ENCODE data around the gene SLC6A3. TPM values are rescaled to one million over a fixed set of nuclear protein-coding genes. Genes with fewer than 3 reads are reported as not detected.
A peak's percentile ranks its signal among the peaks of the same experiment; 100 is the strongest.

Gene SLC6A3
- not detected for total RNA-seq
- long read RNA-seq, result 0 reads

DNA sequence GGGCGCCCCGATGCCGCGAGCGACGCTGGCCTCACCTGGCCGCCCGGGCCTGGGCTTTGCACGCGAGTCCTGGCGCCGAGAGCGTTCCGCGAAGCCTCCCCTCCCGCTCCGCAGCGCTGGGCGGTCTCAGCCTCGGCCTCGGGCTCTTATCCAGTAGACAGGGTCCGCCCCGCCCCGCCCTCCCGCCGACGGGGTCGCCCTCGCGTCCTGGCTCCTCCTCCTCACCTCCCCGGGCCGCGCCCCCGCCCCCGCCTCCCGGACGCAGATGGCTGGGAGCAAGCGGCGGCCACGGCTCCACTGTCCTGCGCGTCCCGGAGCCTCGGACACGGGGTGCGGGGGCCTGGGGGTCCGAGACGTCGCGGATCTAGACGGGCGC is at the start of gene SLC6A3:
SLC6A3 (minus strand) TSS at position 128 of the 376 bp plus-strand sequence. CDS start 2,243 bp downstream, outside the sequence.
- TF ChIP-seq, protein P1, sequence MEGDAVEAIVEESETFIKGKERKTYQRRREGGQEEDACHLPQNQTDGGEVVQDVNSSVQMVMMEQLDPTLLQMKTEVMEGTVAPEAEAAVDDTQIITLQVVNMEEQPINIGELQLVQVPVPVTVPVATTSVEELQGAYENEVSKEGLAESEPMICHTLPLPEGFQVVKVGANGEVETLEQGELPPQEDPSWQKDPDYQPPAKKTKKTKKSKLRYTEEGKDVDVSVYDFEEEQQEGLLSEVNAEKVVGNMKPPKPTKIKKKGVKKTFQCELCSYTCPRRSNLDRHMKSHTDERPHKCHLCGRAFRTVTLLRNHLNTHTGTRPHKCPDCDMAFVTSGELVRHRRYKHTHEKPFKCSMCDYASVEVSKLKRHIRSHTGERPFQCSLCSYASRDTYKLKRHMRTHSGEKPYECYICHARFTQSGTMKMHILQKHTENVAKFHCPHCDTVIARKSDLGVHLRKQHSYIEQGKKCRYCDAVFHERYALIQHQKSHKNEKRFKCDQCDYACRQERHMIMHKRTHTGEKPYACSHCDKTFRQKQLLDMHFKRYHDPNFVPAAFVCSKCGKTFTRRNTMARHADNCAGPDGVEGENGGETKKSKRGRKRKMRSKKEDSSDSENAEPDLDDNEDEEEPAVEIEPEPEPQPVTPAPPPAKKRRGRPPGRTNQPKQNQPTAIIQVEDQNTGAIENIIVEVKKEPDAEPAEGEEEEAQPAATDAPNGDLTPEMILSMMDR (IDR thresholded peaks at IDR 0.05; ENCODE audit: borderline replicate concordance), result no peak

DNA sequence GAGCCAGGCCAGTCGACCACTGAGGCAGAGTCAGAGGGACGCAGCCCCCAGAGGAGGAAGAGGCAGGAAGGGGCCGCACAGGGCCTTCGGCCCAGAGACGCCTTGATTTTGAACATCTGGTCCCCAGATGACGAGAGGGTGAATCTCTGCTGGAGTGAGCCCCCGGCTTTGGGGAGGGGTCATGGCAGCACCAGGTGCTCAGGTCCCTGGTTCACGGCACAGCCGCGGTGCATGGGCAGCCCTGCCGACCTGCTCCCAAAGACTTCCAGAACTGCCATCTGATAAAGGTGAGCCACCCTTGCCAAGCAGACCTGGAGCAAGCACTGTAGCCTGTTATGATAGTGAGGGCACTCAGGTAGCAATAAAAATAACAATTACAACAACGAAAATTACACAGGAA is 48.7 kb upstream of the SLC6A3 start:
- Histone ChIP-seq H3K9me3 (replicated peaks) (no peaks in the 10 kb centered on the region), H3K27me3 (ENCODE audit: low read depth) (no peaks in the 10 kb centered on the region), H3K27ac (replicated peaks) (no peak overlapping the region), H3K4me3 (no peak overlapping the region), H3K36me3 (peaks cover 17% of the 10 kb centered on the region), H3K4me1 (peaks cover 12% of the 10 kb centered on the region)
- no peak for DNase-seq
- intact Hi-C loops (cut with micrococcal nuclease), result no loop called here
- TF ChIP-seq, protein P1 (IDR thresholded peaks at IDR 0.05; ENCODE audit: borderline replicate concordance), result no peak

More for the DNA sequence above, at the start of gene SLC6A3:
- H3K27ac ChIP-seq (replicated peaks), result no peak within 1 kb of the TSS
- peaks cover 5% of the 10 kb centered on the region for H3K9me3 ChIP-seq (replicated peaks)
- intact Hi-C loops (cut with micrococcal nuclease), result no loop called here
- peaks cover 100% of the 10 kb centered on the region for H3K27me3 ChIP-seq (ENCODE audit: low read depth)
- no peaks in the 10 kb centered on the region for H3K36me3 ChIP-seq
- peak; percentile 29 for DNase-seq
- peak within 1 kb of the TSS; percentile 44 for H3K4me3 ChIP-seq
- H3K4me1 ChIP-seq, result peaks cover 18% of the 10 kb centered on the region

DNA sequence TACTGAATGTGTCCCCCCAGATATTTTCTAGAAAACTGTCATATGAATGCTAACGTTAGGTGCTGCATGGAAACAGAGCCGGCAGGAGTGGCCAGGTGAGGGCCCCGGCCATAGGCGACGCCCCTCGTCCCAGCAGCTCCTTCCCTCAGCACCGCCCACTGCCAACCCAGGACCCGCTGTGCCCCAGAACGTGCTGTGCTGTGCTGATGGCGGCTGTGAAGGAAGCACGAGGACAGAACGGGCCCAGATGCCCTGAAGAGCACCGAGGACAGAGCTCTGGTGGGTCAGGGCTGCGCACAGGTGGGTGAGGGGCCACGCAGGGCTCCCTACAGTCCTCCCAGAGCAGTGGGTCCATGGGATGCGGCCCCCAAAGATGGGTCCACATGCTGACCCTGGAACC is 48.2 kb upstream of the SLC6A3 start:
- H3K36me3 ChIP-seq, result peaks cover 22% of the 10 kb centered on the region
- H3K4me3 ChIP-seq, result no peak overlapping the region
- no peaks in the 10 kb centered on the region for H3K27me3 ChIP-seq (ENCODE audit: low read depth)
- H3K4me1 ChIP-seq, result peaks cover 12% of the 10 kb centered on the region
- intact Hi-C loops (cut with micrococcal nuclease), result no loop called here
- TF ChIP-seq, protein P1 (IDR thresholded peaks at IDR 0.05; ENCODE audit: borderline replicate concordance), result no peak
- no peak for DNase-seq
- H3K9me3 ChIP-seq (replicated peaks), result no peaks in the 10 kb centered on the region
- no peak overlapping the region for H3K27ac ChIP-seq (replicated peaks)

DNA sequence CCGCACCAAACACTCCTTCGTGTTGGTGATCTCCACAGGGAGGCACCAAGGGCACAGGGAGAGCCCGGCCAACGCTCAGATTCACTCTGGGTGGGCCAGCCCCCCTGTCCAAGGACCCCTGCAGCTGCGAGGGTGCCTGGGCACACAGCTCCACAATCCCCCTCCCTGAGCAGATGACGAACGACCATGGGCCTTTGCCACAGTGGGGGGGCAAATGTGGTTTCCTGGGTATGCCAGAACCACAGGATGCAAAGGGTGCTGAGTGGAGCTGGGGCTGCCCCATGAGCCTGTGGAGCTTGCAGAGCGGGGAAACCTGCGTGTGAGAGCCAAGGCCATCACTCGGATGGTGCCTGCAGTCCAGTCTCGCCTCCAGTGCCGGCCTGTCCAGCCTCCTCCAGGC is 47.5 kb upstream of the SLC6A3 start:
- no peaks in the 10 kb centered on the region for H3K27me3 ChIP-seq (ENCODE audit: low read depth)
- peaks cover 11% of the 10 kb centered on the region for H3K4me1 ChIP-seq
- H3K9me3 ChIP-seq (replicated peaks), result no peaks in the 10 kb centered on the region
- no peak overlapping the region for H3K4me3 ChIP-seq
- TF ChIP-seq, protein P1 (IDR thresholded peaks at IDR 0.05; ENCODE audit: borderline replicate concordance), result no peak
- intact Hi-C loops (cut with micrococcal nuclease), result no loop called here
- no peak for DNase-seq
- no peak overlapping the region for H3K27ac ChIP-seq (replicated peaks)
- H3K36me3 ChIP-seq, result peaks cover 28% of the 10 kb centered on the region

DNA sequence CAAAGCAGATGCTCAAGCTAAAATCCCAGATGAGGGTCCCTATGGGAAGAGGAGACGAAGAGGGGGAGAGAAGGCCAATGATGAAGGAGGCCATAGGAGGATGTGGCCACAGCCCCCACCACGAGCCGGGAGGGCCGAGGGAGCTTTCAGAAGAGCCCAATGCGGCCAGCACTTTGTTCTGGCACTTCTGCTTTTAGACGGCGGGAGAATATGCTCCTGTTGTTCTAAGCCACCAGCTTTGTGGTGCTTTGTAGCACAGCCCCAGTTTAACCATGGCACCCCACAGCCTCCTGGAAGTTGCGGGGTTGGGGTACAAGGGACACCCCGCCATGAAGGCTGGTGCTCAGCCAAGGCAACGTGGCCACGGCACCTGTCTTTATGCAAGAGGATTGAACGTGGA is 45.1 kb upstream of the SLC6A3 start:
- peaks cover 50% of the 10 kb centered on the region for H3K36me3 ChIP-seq
- intact Hi-C loops (cut with micrococcal nuclease), result no loop called here

More for the DNA sequence above, 45.1 kb upstream of the SLC6A3 start:
- TF ChIP-seq, protein P1 (IDR thresholded peaks at IDR 0.05; ENCODE audit: borderline replicate concordance), result no peak
- Histone ChIP-seq H3K9me3 (replicated peaks) (no peaks in the 10 kb centered on the region), H3K27ac (replicated peaks) (no peak overlapping the region), H3K4me1 (no peaks in the 10 kb centered on the region), H3K4me3 (no peak overlapping the region), H3K27me3 (ENCODE audit: low read depth) (no peaks in the 10 kb centered on the region)
- no peak for DNase-seq
